ENCODE data around the gene CFL1.

The CFL1 gene

GRCh38 chr11:65857853-65858680, at the start of gene CFL1:
CFL1 (minus strand) TSS chr11:65858180; CDS start chr11:65858099, 81 bp downstream.
- in situ Hi-C loops (cut with HindIII; ENCODE audit: low sequenced_read_pairs): no loop called here

GRCh38 chr11:65906602-65907001, 48.6 kb upstream of the CFL1 start:
- in situ Hi-C loops (cut with HindIII; ENCODE audit: low sequenced_read_pairs): no loop called here

DNA sequence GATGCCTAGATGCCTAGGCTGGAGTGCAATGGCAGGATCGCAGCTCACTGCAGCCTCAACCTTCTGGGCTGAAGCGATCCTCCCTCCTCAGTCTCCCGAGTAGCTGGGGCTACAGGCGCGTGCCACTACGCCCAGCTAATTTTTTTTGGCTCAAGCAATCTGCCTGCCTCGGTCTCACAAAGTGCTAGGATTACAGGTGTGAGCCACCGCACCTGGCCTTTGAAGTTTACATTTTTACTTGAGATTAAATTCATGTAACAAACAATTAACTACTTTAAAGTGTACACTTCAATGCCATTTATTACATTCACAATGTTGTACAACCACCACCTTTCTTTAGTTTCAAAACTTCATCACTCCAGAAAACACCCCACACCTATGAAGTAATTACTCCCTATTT, 45.7 kb upstream of the CFL1 start:
- in situ Hi-C loops (cut with HindIII; ENCODE audit: low sequenced_read_pairs): no loop called here

- in situ Hi-C loops (cut with HindIII; ENCODE audit: low sequenced_read_pairs): no loop called here
Observed at GRCh38 chr11:65903068-65903481, 45.1 kb upstream of the CFL1 start.

DNA sequence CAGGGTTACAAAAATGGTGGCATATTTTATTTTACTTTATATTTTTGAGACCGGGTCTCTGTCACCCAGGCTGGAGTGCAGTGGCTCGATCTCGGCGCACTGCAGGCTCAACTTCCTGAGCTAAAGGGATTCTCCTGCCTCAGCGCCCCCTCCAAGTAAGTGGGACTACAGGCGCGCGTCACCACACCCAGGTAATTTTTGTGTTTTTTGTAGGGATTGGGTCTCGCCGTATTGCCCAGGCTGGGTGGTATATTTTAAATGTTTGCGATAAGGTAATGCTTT, 42.9 kb upstream of the CFL1 start:
- in situ Hi-C loops (cut with HindIII; ENCODE audit: low sequenced_read_pairs): no loop called here

GRCh38 chr11:65900125-65900898, 42.3 kb upstream of the CFL1 start, which contains the start of gene FOSL1:
FOSL1 (minus strand) TSS chr11:65900388; CDS start chr11:65900339, 49 bp downstream.
- in situ Hi-C loops (cut with HindIII; ENCODE audit: low sequenced_read_pairs): no loop called here

GRCh38 chr11:65899356-65900124, 41.6 kb upstream of the CFL1 start:
- in situ Hi-C loops (cut with HindIII; ENCODE audit: low sequenced_read_pairs): loop anchor here (5.0 to 10.0 kb wide), 2 partner anchors 38 to 265 kb away; partner anchors contain the start of gene SIPA1

- in situ Hi-C loops (cut with HindIII; ENCODE audit: low sequenced_read_pairs): loop anchor here (5.0 to 10.0 kb wide), 2 partner anchors 38 to 264 kb away; partner anchors contain the start of gene SIPA1
Observed at GRCh38 chr11:65898656-65899355, 40.8 kb upstream of the CFL1 start.

- in situ Hi-C loops (cut with HindIII; ENCODE audit: low sequenced_read_pairs): loop anchor here (5.0 to 10.0 kb wide), 2 partner anchors 40 to 262 kb away; partner anchors contain the start of gene SIPA1
Observed at GRCh38 chr11:65897020-65897471, 39.1 kb upstream of the CFL1 start.

DNA sequence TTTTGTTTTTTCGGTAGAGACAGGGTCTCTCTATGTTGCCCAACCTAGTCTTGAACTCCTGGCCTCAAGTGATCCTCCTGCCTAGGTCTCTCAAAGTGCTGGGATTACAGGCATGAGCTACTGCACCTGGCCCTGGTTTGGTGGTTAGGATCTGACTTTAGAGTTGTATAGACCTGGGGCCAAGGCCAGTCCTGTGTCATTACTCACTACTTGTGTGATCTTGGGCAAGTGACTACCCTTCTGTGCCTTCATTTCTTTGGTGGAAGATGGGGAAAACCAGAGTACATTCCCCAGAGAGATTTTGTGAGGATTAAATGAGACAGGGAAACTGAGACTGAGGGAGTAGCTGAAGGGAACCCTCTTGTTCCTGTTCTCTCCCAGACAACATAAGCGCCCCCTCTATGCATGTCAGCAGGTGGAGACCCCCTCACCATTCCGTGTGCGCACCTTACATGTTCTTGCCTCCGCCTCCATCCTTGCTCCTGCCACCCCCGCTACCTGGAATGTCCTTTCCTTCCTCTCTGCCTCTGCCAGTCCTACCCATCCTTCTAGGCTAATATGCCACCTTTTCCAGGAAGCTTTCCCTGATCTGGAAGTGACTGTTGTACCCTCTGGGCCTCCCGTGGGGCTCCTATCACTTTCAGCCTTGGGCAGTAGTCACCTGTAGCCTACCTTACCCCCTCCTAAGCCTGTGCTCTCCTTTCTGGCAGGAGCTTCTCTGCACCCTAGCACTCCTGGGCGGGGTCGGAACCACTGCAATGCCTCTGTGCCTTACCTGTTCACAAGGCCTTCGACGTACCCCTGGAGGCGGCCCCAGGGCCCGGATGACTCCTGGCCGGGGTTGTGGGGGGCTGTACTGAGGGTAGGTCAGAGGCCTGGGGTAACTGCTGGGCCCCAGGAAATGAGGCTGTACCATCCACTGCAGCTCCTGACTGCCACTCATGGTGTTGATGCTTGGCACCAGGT, 38.3 kb upstream of the CFL1 start:
- in situ Hi-C loops (cut with HindIII; ENCODE audit: low sequenced_read_pairs): loop anchor here (5.0 to 10.0 kb wide), 2 partner anchors 41 to 262 kb away; partner anchors contain the start of gene SIPA1

DNA sequence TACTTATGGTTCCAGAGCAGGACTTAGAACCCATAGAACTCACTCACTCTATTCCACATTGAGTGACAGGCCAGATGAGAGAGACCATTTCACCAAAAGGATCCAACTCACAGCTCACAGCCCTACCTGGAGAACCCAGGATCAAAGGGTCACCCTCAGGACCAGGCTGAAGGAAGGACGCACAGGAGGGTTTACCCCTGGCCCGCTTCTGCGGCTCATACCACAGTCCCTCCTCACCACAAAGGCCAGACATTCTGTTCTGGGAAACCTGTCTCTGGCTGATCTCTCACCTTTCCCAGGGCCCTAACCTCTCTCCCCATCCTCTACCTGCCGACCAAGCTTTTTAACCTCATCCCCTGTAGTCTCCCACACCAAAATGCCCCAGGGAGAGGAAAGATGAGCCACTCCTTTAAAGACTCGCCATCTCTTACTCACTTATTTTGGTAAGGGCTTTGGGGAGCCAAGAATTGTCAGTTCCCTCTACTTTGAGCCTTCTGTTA, 37.6 kb upstream of the CFL1 start:
- in situ Hi-C loops (cut with HindIII; ENCODE audit: low sequenced_read_pairs): loop anchor here (5.0 to 10.0 kb wide), 2 partner anchors 42 to 261 kb away; partner anchors contain the start of gene SIPA1

GRCh38 chr11:65894034-65894591, 36.1 kb upstream of the CFL1 start:
- in situ Hi-C loops (cut with HindIII; ENCODE audit: low sequenced_read_pairs): loop anchor here (10.0 kb wide), 1 partner anchor 259 kb away; the partner anchor contains the start of gene SIPA1

- in situ Hi-C loops (cut with HindIII; ENCODE audit: low sequenced_read_pairs): loop anchor here (10.0 kb wide), 1 partner anchor 258 kb away; the partner anchor contains the start of gene SIPA1
Observed at GRCh38 chr11:65892661-65893317, 34.8 kb upstream of the CFL1 start.

DNA sequence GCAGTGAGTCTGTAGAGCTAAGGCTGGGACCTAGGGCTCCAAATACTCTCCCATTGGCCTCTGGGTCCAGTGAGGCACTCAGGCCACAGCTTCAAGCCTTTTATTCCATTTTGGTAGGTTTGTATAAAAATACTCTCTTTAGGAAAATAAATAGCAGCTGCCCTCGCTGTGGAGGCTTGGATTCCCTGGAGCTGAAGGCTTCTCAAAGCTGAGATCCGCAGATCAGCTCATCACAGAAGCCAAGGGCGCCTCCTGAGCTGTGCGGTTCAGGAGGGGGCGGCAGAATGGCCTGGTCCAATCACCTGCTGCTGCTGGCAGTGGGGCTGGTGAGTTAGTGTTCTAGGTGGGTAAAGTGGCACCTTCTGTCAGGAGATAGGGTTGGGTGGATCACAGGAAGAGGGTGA, 34.2 kb upstream of the CFL1 start:
- in situ Hi-C loops (cut with HindIII; ENCODE audit: low sequenced_read_pairs): loop anchor here (10.0 kb wide), 1 partner anchor 257 kb away; the partner anchor contains the start of gene SIPA1

DNA sequence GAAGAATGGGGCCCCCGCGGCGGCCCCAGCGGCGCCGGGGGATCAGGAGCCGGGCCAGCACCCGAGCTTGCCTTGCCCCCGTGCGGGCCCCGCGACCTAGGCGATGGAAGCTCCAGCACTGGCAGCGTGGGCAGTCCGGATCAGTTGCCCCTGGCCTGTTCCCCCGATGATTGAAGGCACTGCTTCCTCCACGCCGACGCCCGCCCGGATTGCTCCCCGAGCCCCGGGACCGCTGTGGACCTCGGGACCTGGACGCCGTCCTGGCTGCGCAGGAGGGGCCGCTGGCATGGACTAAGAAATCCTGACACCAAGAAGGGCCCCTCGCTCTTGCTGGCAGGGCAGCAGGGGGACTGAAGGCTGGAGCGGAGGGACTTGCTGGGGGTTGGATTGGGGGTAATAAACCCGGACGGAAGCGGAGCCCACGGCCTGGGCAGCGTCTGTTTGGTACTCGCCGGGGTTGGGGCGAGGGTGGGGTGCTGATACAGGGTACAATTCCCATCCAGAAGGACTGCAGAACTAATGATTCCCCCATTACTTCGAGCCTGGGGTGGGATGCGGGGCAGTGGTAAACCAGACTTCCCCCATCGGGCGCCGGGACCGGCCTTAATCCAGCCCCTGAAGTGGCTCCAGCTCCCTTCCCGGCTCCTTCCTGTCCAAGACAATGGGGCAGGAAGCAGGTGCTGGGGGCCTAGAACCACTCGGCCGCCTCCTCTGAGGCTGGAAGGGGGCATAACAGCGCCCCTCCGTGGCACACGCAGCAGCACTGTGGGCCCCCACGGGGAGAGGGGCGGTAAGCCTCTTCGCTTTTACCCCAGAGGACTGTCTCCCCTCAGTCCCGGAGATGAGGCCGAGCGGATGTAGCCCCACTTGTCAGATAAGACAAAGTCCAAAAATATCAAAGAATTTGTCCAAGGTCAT, 33.5 kb upstream of the CFL1 start:
- in situ Hi-C loops (cut with HindIII; ENCODE audit: low sequenced_read_pairs): loop anchor here (10.0 kb wide), 1 partner anchor 257 kb away; the partner anchor contains the start of gene SIPA1
